GM23338 (cell line): ENCODE measurements around the gene BCL2A1.

Experiments used
- EZH2 ChIP-seq: fragments of 200-600 bp; sonication (generic); IDR thresholded peaks from one replicate; pipeline ENCODE4 v1.8.0; 2017; ENCODE audit warnings: antibody characterized with exemption, mild to moderate bottlenecking, low read depth; ENCODE audit not compliant: unreplicated experiment
- EZH2phosphoT487 ChIP-seq: fragments of 200-600 bp; sonication (generic); IDR thresholded peaks from one replicate; pipeline ENCODE4 v1.8.1; 2018; ENCODE audit warnings: antibody characterized with exemption; ENCODE audit not compliant: unreplicated experiment
- JUNB ChIP-seq: IDR thresholded peaks from one replicate; pipeline ENCODE4 v1.6.1; 2016; ENCODE audit warnings: antibody characterized with exemption; ENCODE audit not compliant: unreplicated experiment
- NANOG ChIP-seq: IDR thresholded peaks from 2 replicates; pipeline ENCODE4 v1.6.1; 2016; ENCODE audit warnings: antibody characterized with exemption, borderline replicate concordance
- POLR2AphosphoS5 ChIP-seq: IDR thresholded peaks from 2 replicates; pipeline ENCODE4 v1.6.1; 2016; ENCODE audit warnings: antibody characterized with exemption, low read depth
- ZNF331 ChIP-seq: fragments of 250-450 bp; sonication (Bioruptor Pico); IDR thresholded peaks from 2 replicates; pipeline ENCODE4 v1.5.0; 2020; ENCODE audit warnings: low read depth, mild to moderate bottlenecking, moderate library complexity
- TF ChIP-seq, protein P1 (sequence below), 2 experiments: fragments of 200-600 bp in 1 of 2; sonication (generic) in 1 of 2; conservative IDR thresholded peaks; 2 replicates each; pipeline versions ENCODE4 v1.5.1 to v1.6.1; 2016 to 2017; ENCODE audit warnings: antibody characterized with exemption in 2 of 2, low read depth in 2 of 2, mild to moderate bottlenecking in 2 of 2, moderate library complexity in 1 of 2
- TF ChIP-seq, protein P2 (sequence below): IDR thresholded peaks from one replicate; pipeline ENCODE4 v1.6.1; 2018; ENCODE audit warnings: antibody characterized with exemption; ENCODE audit not compliant: unreplicated experiment

DNA sequence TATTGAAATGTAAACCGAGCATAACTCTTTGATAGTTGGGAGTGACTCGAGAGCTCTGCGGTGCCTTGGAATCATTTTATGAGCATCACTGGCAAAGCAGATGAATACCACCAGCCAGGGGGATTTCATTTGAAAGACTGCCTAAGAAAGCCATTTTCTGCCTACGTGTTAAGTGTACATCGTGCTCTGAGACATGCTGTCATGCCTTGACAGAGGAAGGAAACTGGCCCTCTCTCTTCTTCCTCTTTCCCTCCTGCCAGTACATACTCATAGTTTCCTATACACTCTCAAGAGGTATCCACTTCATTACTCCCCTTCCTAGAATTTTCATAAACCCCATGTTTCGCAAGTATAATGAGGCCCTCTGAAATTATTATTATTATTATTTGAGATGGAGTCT, 8.8 kb downstream of the BCL2A1 start:
- TF ChIP-seq, protein P1, sequence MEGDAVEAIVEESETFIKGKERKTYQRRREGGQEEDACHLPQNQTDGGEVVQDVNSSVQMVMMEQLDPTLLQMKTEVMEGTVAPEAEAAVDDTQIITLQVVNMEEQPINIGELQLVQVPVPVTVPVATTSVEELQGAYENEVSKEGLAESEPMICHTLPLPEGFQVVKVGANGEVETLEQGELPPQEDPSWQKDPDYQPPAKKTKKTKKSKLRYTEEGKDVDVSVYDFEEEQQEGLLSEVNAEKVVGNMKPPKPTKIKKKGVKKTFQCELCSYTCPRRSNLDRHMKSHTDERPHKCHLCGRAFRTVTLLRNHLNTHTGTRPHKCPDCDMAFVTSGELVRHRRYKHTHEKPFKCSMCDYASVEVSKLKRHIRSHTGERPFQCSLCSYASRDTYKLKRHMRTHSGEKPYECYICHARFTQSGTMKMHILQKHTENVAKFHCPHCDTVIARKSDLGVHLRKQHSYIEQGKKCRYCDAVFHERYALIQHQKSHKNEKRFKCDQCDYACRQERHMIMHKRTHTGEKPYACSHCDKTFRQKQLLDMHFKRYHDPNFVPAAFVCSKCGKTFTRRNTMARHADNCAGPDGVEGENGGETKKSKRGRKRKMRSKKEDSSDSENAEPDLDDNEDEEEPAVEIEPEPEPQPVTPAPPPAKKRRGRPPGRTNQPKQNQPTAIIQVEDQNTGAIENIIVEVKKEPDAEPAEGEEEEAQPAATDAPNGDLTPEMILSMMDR (conservative IDR thresholded peaks at IDR 0.05; ENCODE audit: low read depth in 2 of 2): no peak
- TF ChIP-seq EZH2 (no peak), JUNB (no peak), POLR2AphosphoS5 (no peak), ZNF331 (CRISPR knock-in tag) (no peak), EZH2phosphoT487 (no peak), NANOG (no peak)
- TF ChIP-seq, protein P2, sequence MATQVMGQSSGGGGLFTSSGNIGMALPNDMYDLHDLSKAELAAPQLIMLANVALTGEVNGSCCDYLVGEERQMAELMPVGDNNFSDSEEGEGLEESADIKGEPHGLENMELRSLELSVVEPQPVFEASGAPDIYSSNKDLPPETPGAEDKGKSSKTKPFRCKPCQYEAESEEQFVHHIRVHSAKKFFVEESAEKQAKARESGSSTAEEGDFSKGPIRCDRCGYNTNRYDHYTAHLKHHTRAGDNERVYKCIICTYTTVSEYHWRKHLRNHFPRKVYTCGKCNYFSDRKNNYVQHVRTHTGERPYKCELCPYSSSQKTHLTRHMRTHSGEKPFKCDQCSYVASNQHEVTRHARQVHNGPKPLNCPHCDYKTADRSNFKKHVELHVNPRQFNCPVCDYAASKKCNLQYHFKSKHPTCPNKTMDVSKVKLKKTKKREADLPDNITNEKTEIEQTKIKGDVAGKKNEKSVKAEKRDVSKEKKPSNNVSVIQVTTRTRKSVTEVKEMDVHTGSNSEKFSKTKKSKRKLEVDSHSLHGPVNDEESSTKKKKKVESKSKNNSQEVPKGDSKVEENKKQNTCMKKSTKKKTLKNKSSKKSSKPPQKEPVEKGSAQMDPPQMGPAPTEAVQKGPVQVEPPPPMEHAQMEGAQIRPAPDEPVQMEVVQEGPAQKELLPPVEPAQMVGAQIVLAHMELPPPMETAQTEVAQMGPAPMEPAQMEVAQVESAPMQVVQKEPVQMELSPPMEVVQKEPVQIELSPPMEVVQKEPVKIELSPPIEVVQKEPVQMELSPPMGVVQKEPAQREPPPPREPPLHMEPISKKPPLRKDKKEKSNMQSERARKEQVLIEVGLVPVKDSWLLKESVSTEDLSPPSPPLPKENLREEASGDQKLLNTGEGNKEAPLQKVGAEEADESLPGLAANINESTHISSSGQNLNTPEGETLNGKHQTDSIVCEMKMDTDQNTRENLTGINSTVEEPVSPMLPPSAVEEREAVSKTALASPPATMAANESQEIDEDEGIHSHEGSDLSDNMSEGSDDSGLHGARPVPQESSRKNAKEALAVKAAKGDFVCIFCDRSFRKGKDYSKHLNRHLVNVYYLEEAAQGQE: no peak
